A549 (cell line): ENCODE data around the gene PIP4K2A. TPM values are rescaled to one million over a fixed set of nuclear protein-coding genes. Genes with fewer than 3 reads are reported as not detected.

ENCODE experiments used
- ATAC-seq, 2 experiments: fragments of 200-7000 bp in 1 of 2; fragments of >200 bp in 1 of 2; cut with Nextera tagmentation in 1 of 2; cut with Tn5 transposase in 1 of 2; 3 replicates each; pipeline versions ENCODE4 v1.8.0 to v1.9.1; 2018 to 2020; ENCODE audit warnings: mild to moderate bottlenecking in 1 of 2, moderate library complexity in 1 of 2
- CTCF ChIA-PET: fragments of 300-600 bp; sonication (Branson Sonifier 250); formaldehyde crosslinking; extraction: SDS; loops from one replicate; lab custom pipeline; 2021; ENCODE audit warnings: antibody characterized with exemption, inconsistent platforms; lab: Yijun Ruan, JAX
- POLR2A ChIA-PET: fragments of 350-600 bp; formaldehyde crosslinking; extraction: SDS; loops from one replicate; lab custom pipeline; 2021; ENCODE audit warnings: antibody characterized with exemption, inconsistent platforms; lab: Yijun Ruan, JAX
- DNase-seq, 2 experiments: peaks; one replicate each; pipeline versions ENCODE4 v3.0.0 to v3.0.0-alpha.2; 2011 to 2016; ENCODE audit warnings: low read depth in 1 of 2, low spot score in 1 of 2
- FAIRE-seq: peaks from 2 replicates; lab custom pipeline; 2011; peaks lifted over from hg19 to GRCh38; lab: Jason Lieb, UNC
- H3K27ac ChIP-seq, 2 experiments: fragments of >200 bp; sonication (Bioruptor Twin); formaldehyde crosslinking; 3 replicates each; pipeline ENCODE4 v1.5.1; 2016 to 2017
- H3K4me1 ChIP-seq: fragments of >200 bp; sonication (Bioruptor Twin); formaldehyde crosslinking; 3 replicates; pipeline ENCODE4 v1.6.1; 2016
- H3K4me2 ChIP-seq: fragments of >200 bp; sonication (Bioruptor Twin); formaldehyde crosslinking; 3 replicates; pipeline ENCODE4 v1.6.1; 2016
- H3K4me3 ChIP-seq: fragments of >200 bp; sonication (Bioruptor Twin); formaldehyde crosslinking; 3 replicates; pipeline ENCODE4 v1.5.1; 2016
- H3K9me3 ChIP-seq: fragments of >200 bp; sonication (Bioruptor Twin); formaldehyde crosslinking; 3 replicates; pipeline ENCODE4 v1.6.1; 2016
- CHD2 ChIP-seq: fragments of 150-350 bp; IDR thresholded peaks from 2 replicates; pipeline ENCODE4 v1.6.1; 2014; ENCODE audit warnings: low read length; ENCODE audit not compliant: partially characterized antibody
- EP300 ChIP-seq, 2 experiments: fragments of >200 bp; sonication (Bioruptor Twin); formaldehyde crosslinking; IDR thresholded peaks; 2 replicates in 1 of 2; 3 replicates in 1 of 2; pipeline ENCODE4 v1.6.1; 2016 to 2017
- FOSB ChIP-seq: fragments of 250-450 bp; sonication (Bioruptor Pico); IDR thresholded peaks from 2 replicates; pipeline ENCODE4 v1.5.0; 2020; ENCODE audit warnings: mild to moderate bottlenecking, moderate library complexity
- HES2 ChIP-seq: fragments of >200 bp; sonication (Bioruptor Twin); formaldehyde crosslinking; IDR thresholded peaks from 2 replicates; pipeline ENCODE4 v1.6.1; 2016
- HOXB13 ChIP-seq: fragments of 250-450 bp; sonication (Bioruptor Pico); IDR thresholded peaks from 2 replicates; pipeline ENCODE4 v1.5.0; 2020; ENCODE audit warnings: low read depth, mild to moderate bottlenecking, moderate library complexity
- KDM1A ChIP-seq: fragments of 200-600 bp; sonication (generic); IDR thresholded peaks from 2 replicates; pipeline ENCODE4 v1.6.1; 2016; ENCODE audit warnings: low read depth, mild to moderate bottlenecking
- RAD21 ChIP-seq, 2 experiments: fragments of >200 bp in 1 of 2; sonication (Bioruptor Twin) in 1 of 2; formaldehyde crosslinking in 1 of 2; IDR thresholded peaks in 1 of 2; conservative IDR thresholded peaks in 1 of 2; 2 replicates in 1 of 2; 3 replicates in 1 of 2; pipeline ENCODE4 v1.6.1; 2012 to 2018; ENCODE audit warnings: inconsistent platforms in 1 of 2
- RARB ChIP-seq: fragments of 250-450 bp; sonication (Bioruptor Pico); IDR thresholded peaks from 2 replicates; pipeline ENCODE4 v1.8.0; 2021; ENCODE audit warnings: mild to moderate bottlenecking, moderate library complexity
- ZFP36 ChIP-seq: fragments of 450-650 bp; IDR thresholded peaks from 2 replicates; pipeline ENCODE4 v1.6.1; 2014; ENCODE audit warnings: borderline replicate concordance; ENCODE audit not compliant: partially characterized antibody
- ZNF302 ChIP-seq: fragments of 250-450 bp; sonication (Bioruptor Pico); IDR thresholded peaks from 2 replicates; pipeline ENCODE4 v1.9.0; 2021; ENCODE audit warnings: inconsistent platforms, mild to moderate bottlenecking, moderate library complexity
- WGBS: methylation state at CpG from one replicate; pipeline ENCODE4 v1.1.6; 2017; ENCODE audit errors: missing lambda C conversion rate; 5-methylcytosine and 5-hydroxymethylcytosine counted together
- polyA plus RNA-seq, 4 experiments: library from polyadenylated mRNA; depleted of rRNA in 3 of 4; stranded (reverse); fragments of >200 nt; fragmentation: RNase III in 1 of 4; extraction: RNeasy Plus Mini Kit Qiagen cat#74134 plus additional on column Dnase treatment in 1 of 4; gene quantifications; 2 replicates in 3 of 4; 3 replicates in 1 of 4; pipeline ENCODE4 v1.2.3, GENCODE V29; 2011 to 2017
- TF ChIP-seq, protein P1 (sequence below): IDR thresholded peaks from 2 replicates; pipeline ENCODE4 v1.6.1; 2012
- TF ChIP-seq, protein P2 (sequence below): fragments of >200 bp; sonication (Bioruptor Twin); formaldehyde crosslinking; IDR thresholded peaks from 3 replicates; pipeline ENCODE4 v1.5.1; 2016
- TF ChIP-seq, protein P3 (sequence below): fragments of 200-600 bp; sonication (generic); IDR thresholded peaks from 2 replicates; pipeline ENCODE4 v1.6.1; 2016; ENCODE audit warnings: antibody characterized with exemption, mild to moderate bottlenecking, moderate library complexity
- TF ChIP-seq, protein P4 (sequence below): fragments of 150-350 bp; IDR thresholded peaks from 2 replicates; pipeline ENCODE4 v1.6.1; 2014; ENCODE audit warnings: low read depth, mild to moderate bottlenecking, low read length
- TF ChIP-seq, protein P5 (sequence below): IDR thresholded peaks from 2 replicates; pipeline ENCODE4 v1.6.1; 2012; ENCODE audit warnings: low read depth, borderline replicate concordance

The PIP4K2A gene
- polyA plus RNA-seq, 2 of the 4 experiments (the other 2 are of a cell fraction): 23.1 to 24.0 TPM

DNA sequence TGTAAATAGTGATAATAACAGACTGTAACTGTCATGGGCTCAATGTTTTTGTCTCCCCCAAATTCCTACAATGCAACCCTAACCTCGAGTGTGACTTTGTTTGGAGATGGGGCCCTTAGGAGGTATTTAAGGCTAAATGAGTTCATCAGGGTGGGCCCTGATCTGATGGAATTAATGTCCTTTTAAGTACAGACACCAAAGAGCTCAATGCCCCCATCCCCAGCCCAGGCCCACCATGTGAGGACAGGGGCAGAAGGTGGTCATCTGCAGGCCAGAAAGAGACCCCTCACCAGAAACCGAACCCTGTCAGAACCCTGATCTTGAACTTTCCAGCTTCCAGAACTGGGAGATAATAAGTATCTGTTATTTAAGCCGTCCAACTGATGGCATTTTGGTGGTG, 83.2 kb downstream of the PIP4K2A start:
- Histone ChIP-seq H3K27ac (no peak overlapping the region), H3K4me1 (peaks cover 25% of the 10 kb centered on the region), H3K9me3 (no peaks in the 10 kb centered on the region), H3K4me3 (no peak overlapping the region), H3K4me2 (no peak overlapping the region)
- DNase-seq (no peak), FAIRE-seq (no peak), ATAC-seq (no peak)
- WGBS: 78% methylated on average over 3 of the region's 3 CpGs
- TF ChIP-seq HES2 (no peak), EP300 (IDR thresholded peaks at IDR 0.05) (no peak), FOSB (CRISPR knock-in tag) (no peak), HOXB13 (no peak), RARB (CRISPR knock-in tag) (no peak), CHD2 (no peak), ZFP36 (no peak), KDM1A (no peak), RAD21 (conservative IDR thresholded peaks at IDR 0.05 in 1 of 2, IDR thresholded peaks at IDR 0.05 in 1 of 2) (no peak), ZNF302 (CRISPR knock-in tag) (no peak)
- TF ChIP-seq, protein P1, sequence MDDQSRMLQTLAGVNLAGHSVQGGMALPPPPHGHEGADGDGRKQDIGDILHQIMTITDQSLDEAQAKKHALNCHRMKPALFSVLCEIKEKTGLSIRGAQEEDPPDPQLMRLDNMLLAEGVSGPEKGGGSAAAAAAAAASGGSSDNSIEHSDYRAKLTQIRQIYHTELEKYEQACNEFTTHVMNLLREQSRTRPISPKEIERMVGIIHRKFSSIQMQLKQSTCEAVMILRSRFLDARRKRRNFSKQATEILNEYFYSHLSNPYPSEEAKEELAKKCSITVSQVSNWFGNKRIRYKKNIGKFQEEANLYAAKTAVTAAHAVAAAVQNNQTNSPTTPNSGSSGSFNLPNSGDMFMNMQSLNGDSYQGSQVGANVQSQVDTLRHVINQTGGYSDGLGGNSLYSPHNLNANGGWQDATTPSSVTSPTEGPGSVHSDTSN: no peak
- TF ChIP-seq, protein P2, sequence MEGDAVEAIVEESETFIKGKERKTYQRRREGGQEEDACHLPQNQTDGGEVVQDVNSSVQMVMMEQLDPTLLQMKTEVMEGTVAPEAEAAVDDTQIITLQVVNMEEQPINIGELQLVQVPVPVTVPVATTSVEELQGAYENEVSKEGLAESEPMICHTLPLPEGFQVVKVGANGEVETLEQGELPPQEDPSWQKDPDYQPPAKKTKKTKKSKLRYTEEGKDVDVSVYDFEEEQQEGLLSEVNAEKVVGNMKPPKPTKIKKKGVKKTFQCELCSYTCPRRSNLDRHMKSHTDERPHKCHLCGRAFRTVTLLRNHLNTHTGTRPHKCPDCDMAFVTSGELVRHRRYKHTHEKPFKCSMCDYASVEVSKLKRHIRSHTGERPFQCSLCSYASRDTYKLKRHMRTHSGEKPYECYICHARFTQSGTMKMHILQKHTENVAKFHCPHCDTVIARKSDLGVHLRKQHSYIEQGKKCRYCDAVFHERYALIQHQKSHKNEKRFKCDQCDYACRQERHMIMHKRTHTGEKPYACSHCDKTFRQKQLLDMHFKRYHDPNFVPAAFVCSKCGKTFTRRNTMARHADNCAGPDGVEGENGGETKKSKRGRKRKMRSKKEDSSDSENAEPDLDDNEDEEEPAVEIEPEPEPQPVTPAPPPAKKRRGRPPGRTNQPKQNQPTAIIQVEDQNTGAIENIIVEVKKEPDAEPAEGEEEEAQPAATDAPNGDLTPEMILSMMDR: no peak
- TF ChIP-seq, protein P3, sequence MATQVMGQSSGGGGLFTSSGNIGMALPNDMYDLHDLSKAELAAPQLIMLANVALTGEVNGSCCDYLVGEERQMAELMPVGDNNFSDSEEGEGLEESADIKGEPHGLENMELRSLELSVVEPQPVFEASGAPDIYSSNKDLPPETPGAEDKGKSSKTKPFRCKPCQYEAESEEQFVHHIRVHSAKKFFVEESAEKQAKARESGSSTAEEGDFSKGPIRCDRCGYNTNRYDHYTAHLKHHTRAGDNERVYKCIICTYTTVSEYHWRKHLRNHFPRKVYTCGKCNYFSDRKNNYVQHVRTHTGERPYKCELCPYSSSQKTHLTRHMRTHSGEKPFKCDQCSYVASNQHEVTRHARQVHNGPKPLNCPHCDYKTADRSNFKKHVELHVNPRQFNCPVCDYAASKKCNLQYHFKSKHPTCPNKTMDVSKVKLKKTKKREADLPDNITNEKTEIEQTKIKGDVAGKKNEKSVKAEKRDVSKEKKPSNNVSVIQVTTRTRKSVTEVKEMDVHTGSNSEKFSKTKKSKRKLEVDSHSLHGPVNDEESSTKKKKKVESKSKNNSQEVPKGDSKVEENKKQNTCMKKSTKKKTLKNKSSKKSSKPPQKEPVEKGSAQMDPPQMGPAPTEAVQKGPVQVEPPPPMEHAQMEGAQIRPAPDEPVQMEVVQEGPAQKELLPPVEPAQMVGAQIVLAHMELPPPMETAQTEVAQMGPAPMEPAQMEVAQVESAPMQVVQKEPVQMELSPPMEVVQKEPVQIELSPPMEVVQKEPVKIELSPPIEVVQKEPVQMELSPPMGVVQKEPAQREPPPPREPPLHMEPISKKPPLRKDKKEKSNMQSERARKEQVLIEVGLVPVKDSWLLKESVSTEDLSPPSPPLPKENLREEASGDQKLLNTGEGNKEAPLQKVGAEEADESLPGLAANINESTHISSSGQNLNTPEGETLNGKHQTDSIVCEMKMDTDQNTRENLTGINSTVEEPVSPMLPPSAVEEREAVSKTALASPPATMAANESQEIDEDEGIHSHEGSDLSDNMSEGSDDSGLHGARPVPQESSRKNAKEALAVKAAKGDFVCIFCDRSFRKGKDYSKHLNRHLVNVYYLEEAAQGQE: no peak
- TF ChIP-seq, protein P4, sequence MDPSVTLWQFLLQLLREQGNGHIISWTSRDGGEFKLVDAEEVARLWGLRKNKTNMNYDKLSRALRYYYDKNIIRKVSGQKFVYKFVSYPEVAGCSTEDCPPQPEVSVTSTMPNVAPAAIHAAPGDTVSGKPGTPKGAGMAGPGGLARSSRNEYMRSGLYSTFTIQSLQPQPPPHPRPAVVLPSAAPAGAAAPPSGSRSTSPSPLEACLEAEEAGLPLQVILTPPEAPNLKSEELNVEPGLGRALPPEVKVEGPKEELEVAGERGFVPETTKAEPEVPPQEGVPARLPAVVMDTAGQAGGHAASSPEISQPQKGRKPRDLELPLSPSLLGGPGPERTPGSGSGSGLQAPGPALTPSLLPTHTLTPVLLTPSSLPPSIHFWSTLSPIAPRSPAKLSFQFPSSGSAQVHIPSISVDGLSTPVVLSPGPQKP: no peak
- TF ChIP-seq, protein P5, sequence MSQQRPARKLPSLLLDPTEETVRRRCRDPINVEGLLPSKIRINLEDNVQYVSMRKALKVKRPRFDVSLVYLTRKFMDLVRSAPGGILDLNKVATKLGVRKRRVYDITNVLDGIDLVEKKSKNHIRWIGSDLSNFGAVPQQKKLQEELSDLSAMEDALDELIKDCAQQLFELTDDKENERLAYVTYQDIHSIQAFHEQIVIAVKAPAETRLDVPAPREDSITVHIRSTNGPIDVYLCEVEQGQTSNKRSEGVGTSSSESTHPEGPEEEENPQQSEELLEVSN: no peak
- ChIA-PET CTCF (interaction anchor here (0.5 kb wide), 1 partner anchor 1493 kb away, joined by 3 read pairs; no protein-coding TSS in a partner anchor), POLR2A (no interaction called here)
